B cell (primary cell): ENCODE measurements around the gene CTSD. TPM values are rescaled to one million over a fixed set of nuclear protein-coding genes. Genes with fewer than 3 reads are reported as not detected.

Experiments
- ATAC-seq: fragments of 200-7000 bp; cut with Tn5 transposase; one replicate; pipeline ENCODE4 v1.10.0; 2021; ENCODE audit warnings: low read depth, mild to moderate bottlenecking, moderate number of reproducible peaks, moderate library complexity
- CTCF ChIA-PET: fragments of 350-600 bp; sonication (Branson Sonifier 250); formaldehyde crosslinking; loops from one replicate; lab custom pipeline; 2021; ENCODE audit warnings: antibody characterized with exemption, inconsistent platforms; lab: Charles Lee
- POLR2A ChIA-PET: fragments of 350-600 bp; sonication (Branson Sonifier 250); formaldehyde crosslinking; loops from one replicate; lab custom pipeline; 2021; ENCODE audit warnings: antibody characterized with exemption; lab: Charles Lee
- DNase-seq: peaks from one replicate; pipeline ENCODE4 v3.0.0; 2013
- H2AFZ ChIP-seq: 2 replicates; pipeline ENCODE4 v1.6.1; 2012; ENCODE audit warnings: mild to moderate bottlenecking, low read depth, low read length; ENCODE audit not compliant: insufficient read depth, poor library complexity, severe bottlenecking
- H3K27ac ChIP-seq, 2 donors: 1 replicate in 1 of 2; 2 replicates in 1 of 2; pipeline ENCODE4 v1.5.1; 2012 to 2013; ENCODE audit warnings: low read length in 2 of 2, mild to moderate bottlenecking in 2 of 2, moderate library complexity in 1 of 2
- H3K27me3 ChIP-seq, 4 experiments: fragments of 200-600 bp in 1 of 4; sonication (generic) in 1 of 4; replicated peaks in 1 of 4; 1 replicate in 2 of 4; 2 replicates in 2 of 4; pipeline versions ENCODE4 v1.6.1 to v1.7.0; 2013 to 2016; ENCODE audit warnings: low read length in 3 of 4, mild to moderate bottlenecking in 2 of 4, mixed read lengths in 1 of 4, moderate library complexity in 1 of 4; ENCODE audit not compliant: insufficient read depth in 4 of 4, control insufficient read depth in 3 of 4; ENCODE audit errors: control extremely low read depth in 1 of 4
- H3K36me3 ChIP-seq, 2 experiments: replicated peaks in 1 of 2; 1 replicate in 1 of 2; 2 replicates in 1 of 2; pipeline versions ENCODE4 v1.6.1 to v1.7.1; 2013; ENCODE audit warnings: low read length in 1 of 2; ENCODE audit not compliant: insufficient read depth in 2 of 2, control insufficient read depth in 1 of 2; ENCODE audit errors: control extremely low read depth in 1 of 2, extremely low read depth in 1 of 2
- H3K4me1 ChIP-seq, 2 donors: fragments of 200-600 bp in 1 of 2; sonication (generic) in 1 of 2; 1 replicate in 1 of 2; 2 replicates in 1 of 2; pipeline versions ENCODE4 v1.5.1 to v1.6.1; 2013 to 2017; ENCODE audit warnings: low read length in 2 of 2; ENCODE audit not compliant: control insufficient read depth in 2 of 2, insufficient read depth in 2 of 2
- H3K4me2 ChIP-seq: replicated peaks from 2 replicates; pipeline ENCODE3; 2012; ENCODE audit warnings: mild to moderate bottlenecking, low read depth, low read length; ENCODE audit not compliant: poor library complexity, severe bottlenecking
- H3K4me3 ChIP-seq, 5 experiments: fragments of 200-600 bp in 1 of 5; sonication (generic) in 1 of 5; 1 replicate in 3 of 5; 2 replicates in 2 of 5; pipeline versions ENCODE4 v1.5.1 to v1.7.0; 2011 to 2016; ENCODE audit warnings: low read length in 4 of 5, mild to moderate bottlenecking in 4 of 5, low read depth in 2 of 5, control low read depth in 1 of 5, moderate library complexity in 1 of 5; ENCODE audit not compliant: insufficient read depth in 1 of 5; ENCODE audit errors: control extremely low read depth in 1 of 5, extremely low read depth in 1 of 5
- H3K79me2 ChIP-seq: fragments of 200-600 bp; sonication (generic); one replicate; pipeline ENCODE4 v1.6.0; 2016; ENCODE audit warnings: low read length; ENCODE audit not compliant: control insufficient read depth, insufficient read depth
- H3K9ac ChIP-seq: fragments of 200-600 bp; sonication (generic); 2 replicates; pipeline ENCODE4 v1.6.1; 2017; ENCODE audit warnings: mild to moderate bottlenecking, low read length, moderate library complexity
- H3K9me3 ChIP-seq, 3 donors: one replicate each; pipeline versions ENCODE4 v1.6.1 to v1.7.1; 2013; ENCODE audit warnings: low read length in 2 of 3; ENCODE audit not compliant: control insufficient read depth in 2 of 3, insufficient read depth in 1 of 3; ENCODE audit errors: control extremely low read depth in 1 of 3
- H4K20me1 ChIP-seq: 2 replicates; pipeline ENCODE4 v1.6.0; 2012; ENCODE audit warnings: mild to moderate bottlenecking, low read length; ENCODE audit not compliant: insufficient read depth, control insufficient read depth, poor library complexity, severe bottlenecking
- H3K27ac Mint-ChIP-seq: one replicate; pipeline ENCODE4 v1.8.0; 2021; ENCODE audit warnings: mixed read lengths
- H3K27me3 Mint-ChIP-seq: one replicate; pipeline ENCODE4 v1.8.0; 2021; ENCODE audit warnings: mixed read lengths
- H3K4me1 Mint-ChIP-seq: one replicate; pipeline ENCODE4 v1.8.0; 2021; ENCODE audit warnings: mixed read lengths
- H3K4me3 Mint-ChIP-seq: one replicate; pipeline ENCODE4 v1.8.0; 2021; ENCODE audit warnings: mixed read lengths
- H3K9me3 Mint-ChIP-seq: one replicate; pipeline ENCODE4 v1.8.0; 2022; ENCODE audit warnings: mixed read lengths; ENCODE audit not compliant: insufficient read depth
- EZH2 ChIP-seq: IDR thresholded peaks from 2 replicates; pipeline ENCODE4 v1.6.1; 2012; ENCODE audit warnings: borderline replicate concordance, low read depth, mild to moderate bottlenecking, moderate library complexity, low read length; ENCODE audit not compliant: insufficient read depth, poor library complexity, severe bottlenecking
- WGBS: methylation state at CpG from one replicate; pipeline ENCODE4 v1.1.5; 2013; ENCODE audit warnings: missing lambda C conversion rate; ENCODE audit not compliant: insufficient coverage; 5-methylcytosine and 5-hydroxymethylcytosine counted together
- intact Hi-C: fragments of 100-400 bp; cut with micrococcal nuclease; formaldehyde crosslinking; loops from one replicate; pipeline ENCODE4 v1.10.0; 2022
- polyA plus RNA-seq: library from polyadenylated mRNA; depleted of rRNA; stranded (reverse); fragments of >200 nt; gene quantifications from 2 replicates; pipeline ENCODE4 v1.2.3, GENCODE V29; 2012
- total RNA-seq, 2 donors: library from RNA; stranded (reverse); fragments of 120-200 nt in 1 of 2; gene quantifications; 1 replicate in 1 of 2; 2 replicates in 1 of 2; pipeline versions ENCODE4 v1.2.3 to v1.2.4, GENCODE V29; 2013 to 2022
- TF ChIP-seq, protein P1 (sequence below): fragments of 200-600 bp; IDR thresholded peaks from one replicate; pipeline ENCODE4 v1.8.0; 2022; ENCODE audit warnings: antibody characterized with exemption, mild to moderate bottlenecking

The CTSD gene
- total and polyA plus RNA-seq, 2 donors (not counting 1 experiment from before 2014, with no cell fraction given): 42.2 to 83.5 TPM

DNA sequence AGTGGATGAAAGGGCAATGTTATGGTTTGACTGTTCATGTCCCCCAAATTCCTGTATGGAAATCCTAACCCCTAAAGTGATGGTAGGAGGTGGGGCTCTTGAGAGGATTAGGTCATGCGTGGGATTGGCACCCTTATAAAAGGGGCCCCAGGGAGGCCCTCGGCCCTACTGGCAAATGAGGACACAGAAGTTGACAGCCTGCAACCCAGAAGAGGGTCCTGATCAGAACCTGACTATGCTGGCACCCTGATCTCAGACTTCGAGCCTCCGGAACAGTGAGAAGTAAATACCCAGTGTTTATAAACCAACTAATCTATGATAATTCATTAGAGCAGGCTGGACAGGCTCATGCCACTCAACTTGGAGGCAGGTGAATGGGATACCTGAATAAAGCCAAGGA, 22.0 kb downstream of the CTSD start:
- no peak overlapping the region for H3K4me3 Mint-ChIP-seq
- H3K27ac Mint-ChIP-seq: no peak overlapping the region
- intact Hi-C loops: no loop called here
- Histone ChIP-seq H3K79me2 (no peaks in the 10 kb centered on the region), H3K27ac (no peak overlapping the region), H3K4me3 (no peak overlapping the region), H3K9me3 (peaks cover 0 to 23% (median 7%) of the 10 kb centered on the region in 3 donors), H3K36me3 (no peaks in the 10 kb centered on the region), H3K9ac (no peak overlapping the region), H4K20me1 (no peaks in the 10 kb centered on the region), H3K27me3 (no peaks in the 10 kb centered on the region), H3K4me1 (no peaks in the 10 kb centered on the region), H3K4me2 (no peak overlapping the region), H2AFZ (no peak overlapping the region)
- ChIA-PET POLR2A (no interaction called here), CTCF (no interaction called here)
- peaks cover 10% of the 10 kb centered on the region for H3K27me3 Mint-ChIP-seq
- 71% methylated on average over 1 of the region's 4 CpGs for WGBS
- peaks cover 14% of the 10 kb centered on the region for H3K9me3 Mint-ChIP-seq
- DNase-seq: no peak
- ATAC-seq: no peak
- TF ChIP-seq, protein P1, sequence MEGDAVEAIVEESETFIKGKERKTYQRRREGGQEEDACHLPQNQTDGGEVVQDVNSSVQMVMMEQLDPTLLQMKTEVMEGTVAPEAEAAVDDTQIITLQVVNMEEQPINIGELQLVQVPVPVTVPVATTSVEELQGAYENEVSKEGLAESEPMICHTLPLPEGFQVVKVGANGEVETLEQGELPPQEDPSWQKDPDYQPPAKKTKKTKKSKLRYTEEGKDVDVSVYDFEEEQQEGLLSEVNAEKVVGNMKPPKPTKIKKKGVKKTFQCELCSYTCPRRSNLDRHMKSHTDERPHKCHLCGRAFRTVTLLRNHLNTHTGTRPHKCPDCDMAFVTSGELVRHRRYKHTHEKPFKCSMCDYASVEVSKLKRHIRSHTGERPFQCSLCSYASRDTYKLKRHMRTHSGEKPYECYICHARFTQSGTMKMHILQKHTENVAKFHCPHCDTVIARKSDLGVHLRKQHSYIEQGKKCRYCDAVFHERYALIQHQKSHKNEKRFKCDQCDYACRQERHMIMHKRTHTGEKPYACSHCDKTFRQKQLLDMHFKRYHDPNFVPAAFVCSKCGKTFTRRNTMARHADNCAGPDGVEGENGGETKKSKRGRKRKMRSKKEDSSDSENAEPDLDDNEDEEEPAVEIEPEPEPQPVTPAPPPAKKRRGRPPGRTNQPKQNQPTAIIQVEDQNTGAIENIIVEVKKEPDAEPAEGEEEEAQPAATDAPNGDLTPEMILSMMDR: no peak
- no peak for TF ChIP-seq EZH2
- no peaks in the 10 kb centered on the region for H3K4me1 Mint-ChIP-seq

DNA sequence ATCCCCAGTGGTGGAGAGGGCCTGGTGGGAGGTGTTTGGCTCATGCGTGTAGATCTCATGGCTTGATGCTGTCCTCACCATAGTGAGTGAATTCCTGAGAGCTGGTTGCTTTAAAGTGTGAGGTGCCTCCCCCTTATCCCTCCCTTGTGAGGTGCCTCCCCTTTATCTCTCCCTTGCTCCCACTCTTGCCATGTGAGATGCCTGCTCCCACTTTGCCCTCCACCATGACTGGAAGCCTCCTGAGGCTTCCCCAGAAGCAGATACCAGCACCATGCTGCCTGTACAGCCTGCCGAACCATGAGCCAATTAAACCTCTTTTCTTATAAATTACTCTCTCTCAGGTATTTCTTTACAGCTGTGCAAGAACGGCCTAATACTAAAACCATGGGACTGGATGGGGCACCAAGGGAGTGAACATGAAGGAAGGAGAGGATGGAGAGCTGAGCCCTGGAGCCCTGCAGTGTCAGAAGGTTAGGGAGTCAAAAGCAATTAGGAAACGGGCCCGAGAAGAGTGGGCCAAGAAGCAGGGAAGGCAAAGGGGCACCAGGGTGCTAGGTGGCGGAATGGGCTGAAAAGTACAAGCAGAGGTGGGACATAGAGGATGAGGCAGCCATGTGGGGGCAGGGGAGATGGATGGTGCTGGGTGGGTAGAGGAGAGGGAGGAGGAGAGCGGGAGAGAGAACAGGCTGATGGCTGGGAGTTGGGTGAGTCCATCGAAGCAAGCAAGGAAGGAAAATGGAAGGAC, 22.8 kb downstream of the CTSD start:
- no peak overlapping the region for H3K4me3 Mint-ChIP-seq
- H3K9me3 Mint-ChIP-seq: peaks cover 19% of the 10 kb centered on the region
- 95% methylated on average over 6 of the region's 8 CpGs for WGBS
- no peak overlapping the region for H3K4me3 ChIP-seq
- intact Hi-C loops: no loop called here
- no peak for ATAC-seq
- no peaks in the 10 kb centered on the region for H3K27me3 ChIP-seq
- no peak for TF ChIP-seq EZH2
- TF ChIP-seq, protein P1: no peak
- DNase-seq: no peak
- H4K20me1 ChIP-seq: no peaks in the 10 kb centered on the region
- H3K4me2 ChIP-seq: no peak overlapping the region
- ChIA-PET CTCF (no interaction called here), POLR2A (interaction anchor here (0.7 kb wide), 1 partner anchor 35 kb away, joined by 7 read pairs; no protein-coding TSS in a partner anchor)
- no peak overlapping the region for H3K27ac Mint-ChIP-seq
- peaks cover 0 to 26% (median 14%) of the 10 kb centered on the region in 3 donors for H3K9me3 ChIP-seq
- H3K36me3 ChIP-seq: no peaks in the 10 kb centered on the region
- H3K4me1 ChIP-seq: no peaks in the 10 kb centered on the region
- no peak overlapping the region for H2AFZ ChIP-seq
- no peak overlapping the region for H3K9ac ChIP-seq
- H3K79me2 ChIP-seq: no peaks in the 10 kb centered on the region
- H3K27ac ChIP-seq: no peak overlapping the region
- peaks cover 15% of the 10 kb centered on the region for H3K27me3 Mint-ChIP-seq
- H3K4me1 Mint-ChIP-seq: no peaks in the 10 kb centered on the region
